GM23248 (cell line): Measurements from ENCODE around the gene WEE2. TPM values are rescaled to one million over a fixed set of nuclear protein-coding genes. Genes with fewer than 3 reads are reported as not detected.

ENCODE experiments used
- DNase-seq: peaks from one replicate; pipeline ENCODE4 v3.0.0-alpha.2; 2015
- H2AFZ ChIP-seq: fragments of 200-600 bp; sonication (generic); 2 replicates; pipeline ENCODE4 v1.6.1; 2016; ENCODE audit warnings: antibody characterized with exemption
- H3F3A ChIP-seq: fragments of 200-600 bp; sonication (generic); 2 replicates; pipeline ENCODE4 v1.6.1; 2016; ENCODE audit warnings: mild to moderate bottlenecking, antibody characterized with exemption, mixed run types; ENCODE audit not compliant: insufficient read depth
- H3K27ac ChIP-seq: fragments of 200-600 bp; sonication (generic); 2 replicates; pipeline ENCODE4 v1.5.1; 2016; ENCODE audit warnings: mild to moderate bottlenecking
- H3K27me3 ChIP-seq: fragments of 200-600 bp; sonication (generic); replicated peaks from 2 replicates; pipeline ENCODE4 v1.6.1; 2016; ENCODE audit warnings: mild to moderate bottlenecking; ENCODE audit not compliant: insufficient read depth
- H3K36me3 ChIP-seq: fragments of 200-600 bp; sonication (generic); 2 replicates; pipeline ENCODE4 v1.6.1; 2016; ENCODE audit warnings: low read depth, mild to moderate bottlenecking
- H3K4me1 ChIP-seq: fragments of 200-600 bp; sonication (generic); 2 replicates; pipeline ENCODE4 v1.6.1; 2016; ENCODE audit warnings: mild to moderate bottlenecking; ENCODE audit not compliant: insufficient read depth
- H3K4me2 ChIP-seq: fragments of 200-600 bp; sonication (generic); one replicate; pipeline ENCODE4 v1.6.1; 2016; ENCODE audit warnings: mild to moderate bottlenecking; ENCODE audit not compliant: unreplicated experiment
- H3K4me3 ChIP-seq: fragments of 200-600 bp; sonication (generic); 2 replicates; pipeline ENCODE4 v1.5.1; 2016; ENCODE audit warnings: mild to moderate bottlenecking
- H3K79me2 ChIP-seq: fragments of 200-600 bp; sonication (generic); 2 replicates; pipeline ENCODE4 v1.6.1; 2016; ENCODE audit warnings: mild to moderate bottlenecking; ENCODE audit not compliant: insufficient read depth
- H3K9ac ChIP-seq: fragments of 200-600 bp; sonication (generic); 2 replicates; pipeline ENCODE4 v1.6.1; 2016; ENCODE audit warnings: mild to moderate bottlenecking
- H3K9me2 ChIP-seq: fragments of 200-600 bp; sonication (generic); 2 replicates; pipeline ENCODE4 v1.6.1; 2016; ENCODE audit warnings: mixed run types, mild to moderate bottlenecking, moderate library complexity; ENCODE audit not compliant: insufficient read depth
- H3K9me3 ChIP-seq: fragments of 200-600 bp; sonication (generic); one replicate; pipeline ENCODE4 v1.6.1; 2017; ENCODE audit warnings: low read depth
- H4K20me1 ChIP-seq: fragments of 200-600 bp; sonication (generic); 2 replicates; pipeline ENCODE4 v1.6.0; 2016; ENCODE audit not compliant: insufficient read depth
- EZH2 ChIP-seq: fragments of 200-600 bp; sonication (generic); IDR thresholded peaks from 2 replicates; pipeline ENCODE4 v1.6.1; 2018; ENCODE audit warnings: antibody characterized with exemption, mild to moderate bottlenecking; ENCODE audit not compliant: insufficient read depth, poor library complexity, severe bottlenecking
- EZH2phosphoT487 ChIP-seq: fragments of 200-600 bp; sonication (generic); IDR thresholded peaks from 2 replicates; pipeline ENCODE4 v1.6.1; 2018; ENCODE audit warnings: antibody characterized with exemption, moderate library complexity, mild to moderate bottlenecking, low read depth; ENCODE audit not compliant: insufficient read depth
- WGBS, 2 experiments: methylation state at CpG; one replicate each; pipeline ENCODE4 v1.1.6; 2015 to 2017; ENCODE audit warnings: low lambda C conversion rate in 2 of 2, low coverage in 1 of 2; ENCODE audit errors: missing lambda C conversion rate in 2 of 2; 5-methylcytosine and 5-hydroxymethylcytosine counted together
- in situ Hi-C: fragments of 300-500 bp; cut with MboI; formaldehyde crosslinking; loops from 2 replicates; pipeline ENCODE4 v1.15.0; 2020
- polyA plus RNA-seq: library from polyadenylated mRNA; unstranded; fragments of >200 nt; fragmentation: Nextera tagmentation; extraction: Ambion mirVana; gene quantifications from 2 replicates; pipeline ENCODE4 v1.2.1, GENCODE V29; 2016
- total RNA-seq: library from RNA; depleted of rRNA; stranded (reverse); fragments of >200 nt; shearing (Covaris generic); gene quantifications from 2 replicates; pipeline ENCODE4 v1.2.3, GENCODE V29; 2014

The WEE2 gene
- total and polyA plus RNA-seq, 2 experiments from 2014 or later = not detected

GRCh38 chr7:141704741-141705140, 3.4 kb upstream of the WEE2 start:
- in situ Hi-C loops = no loop called here
- Histone ChIP-seq H3K9me3 (no peaks in the 10 kb centered on the region), H3K4me1 (no peaks in the 10 kb centered on the region), H2AFZ (0 out of 2 replicates have a peak overlapping the region, but pooled peaks have one; percentile 7), H4K20me1 (no peaks in the 10 kb centered on the region), H3K27ac (no peak overlapping the region), H3K36me3 (no peaks in the 10 kb centered on the region), H3K79me2 (no peaks in the 10 kb centered on the region), H3K9me2 (no peaks in the 10 kb centered on the region), H3K4me3 (no peak overlapping the region), H3F3A (no peaks in the 10 kb centered on the region; the same call in 1 of the 2 replicates), H3K4me2 (no peak overlapping the region), H3K9ac (no peak overlapping the region), H3K27me3 (no peaks in the 10 kb centered on the region)
- DNase-seq = peak; percentile 58
- no peak for TF ChIP-seq EZH2phosphoT487
- no peak for TF ChIP-seq EZH2
- WGBS, 2 experiments = 55 to 56% methylated on average over 5 of the region's 5 CpGs

DNA sequence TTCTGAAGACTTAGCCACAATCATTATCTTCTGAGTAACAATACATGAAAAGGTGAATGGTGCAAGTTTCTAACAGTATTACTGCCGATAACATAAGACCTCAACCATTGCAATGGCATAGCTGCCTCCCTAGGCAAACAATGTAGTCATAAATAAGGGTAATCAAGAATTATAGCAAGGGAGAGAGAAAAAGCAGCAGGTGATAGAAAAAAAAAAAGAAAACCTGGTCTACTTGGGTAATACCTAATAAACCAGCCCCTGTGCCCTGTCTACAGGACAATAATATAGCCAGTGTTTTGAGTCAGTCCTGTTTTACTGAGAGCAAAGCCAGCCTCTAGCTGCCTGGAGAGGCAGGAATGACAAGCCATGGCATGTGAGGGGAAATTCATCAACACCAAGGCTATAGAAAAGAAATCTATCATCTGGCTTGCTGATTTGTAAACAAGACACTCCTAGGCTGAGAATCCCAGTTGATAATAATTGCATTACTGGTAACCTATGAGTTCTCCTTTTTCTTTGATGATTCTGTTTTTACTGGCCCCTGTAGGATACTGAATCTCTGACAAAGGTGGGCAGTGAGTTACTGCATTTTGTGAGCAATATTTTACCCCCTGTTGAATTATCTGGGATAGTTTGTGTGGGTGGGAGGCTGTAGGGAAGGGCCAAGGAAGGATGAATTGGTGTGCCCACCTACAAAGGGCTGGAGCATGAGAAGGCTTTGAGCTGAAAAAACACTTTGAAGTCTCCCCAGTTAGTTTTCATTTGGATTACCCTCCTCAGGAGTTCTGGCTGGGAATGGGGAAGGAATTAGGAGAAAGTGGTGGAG, 1.7 kb upstream of the WEE2 start:
- no peaks in the 10 kb centered on the region for H3K79me2 ChIP-seq
- in situ Hi-C loops = no loop called here
- H3K4me1 ChIP-seq = no peaks in the 10 kb centered on the region
- no peaks in the 10 kb centered on the region for H3K36me3 ChIP-seq
- no peak for DNase-seq
- H4K20me1 ChIP-seq = no peaks in the 10 kb centered on the region
- no peaks in the 10 kb centered on the region; the same call in 1 of the 2 replicates for H3F3A ChIP-seq
- H2AFZ ChIP-seq = no peak overlapping the region
- 76 to 80% methylated on average over 1 of the region's 1 CpG for WGBS, 2 experiments
- no peak overlapping the region for H3K4me3 ChIP-seq
- no peak overlapping the region for H3K4me2 ChIP-seq
- TF ChIP-seq EZH2 (no peak), EZH2phosphoT487 (no peak)
- H3K9ac ChIP-seq = no peak overlapping the region
- no peak overlapping the region for H3K27ac ChIP-seq
- no peaks in the 10 kb centered on the region for H3K9me2 ChIP-seq
- H3K27me3 ChIP-seq = no peaks in the 10 kb centered on the region
- no peaks in the 10 kb centered on the region for H3K9me3 ChIP-seq

DNA sequence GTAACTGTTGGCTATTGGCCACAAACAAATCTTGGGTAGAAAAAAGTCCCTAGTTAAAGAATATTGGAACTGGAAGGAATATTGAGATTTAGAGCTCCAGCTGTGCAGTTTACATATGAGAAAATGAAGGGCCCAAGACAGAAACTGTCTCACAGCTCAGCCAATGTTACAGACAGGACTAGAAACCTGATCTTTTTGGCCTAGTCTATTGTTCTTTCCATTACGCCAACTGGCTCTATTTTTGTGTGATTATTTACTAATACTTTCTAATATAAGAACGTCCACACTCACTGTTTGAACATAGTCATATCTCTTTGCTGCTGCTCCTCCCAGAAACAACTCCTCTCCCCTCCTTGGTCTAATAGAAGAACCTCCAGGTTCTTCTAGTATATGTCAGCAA, 1.2 kb downstream of the WEE2 start:
- H3K36me3 ChIP-seq = no peaks in the 10 kb centered on the region
- H3K27ac ChIP-seq = no peak overlapping the region
- H3K9me2 ChIP-seq = no peaks in the 10 kb centered on the region
- TF ChIP-seq EZH2phosphoT487 (no peak), EZH2 (no peak)
- H3K4me1 ChIP-seq = no peaks in the 10 kb centered on the region
- DNase-seq = no peak
- no peaks in the 10 kb centered on the region for H3K79me2 ChIP-seq
- H3K9me3 ChIP-seq = no peaks in the 10 kb centered on the region
- H2AFZ ChIP-seq = no peak overlapping the region
- H3K4me2 ChIP-seq = no peak overlapping the region
- H3K27me3 ChIP-seq = no peaks in the 10 kb centered on the region
- H3K9ac ChIP-seq = no peak overlapping the region
- 59 to 69% methylated on average over 2 of the region's 2 CpGs for WGBS, 2 experiments
- no peak overlapping the region for H3K4me3 ChIP-seq
- in situ Hi-C loops = no loop called here
- H4K20me1 ChIP-seq = no peaks in the 10 kb centered on the region
- H3F3A ChIP-seq = no peaks in the 10 kb centered on the region

DNA sequence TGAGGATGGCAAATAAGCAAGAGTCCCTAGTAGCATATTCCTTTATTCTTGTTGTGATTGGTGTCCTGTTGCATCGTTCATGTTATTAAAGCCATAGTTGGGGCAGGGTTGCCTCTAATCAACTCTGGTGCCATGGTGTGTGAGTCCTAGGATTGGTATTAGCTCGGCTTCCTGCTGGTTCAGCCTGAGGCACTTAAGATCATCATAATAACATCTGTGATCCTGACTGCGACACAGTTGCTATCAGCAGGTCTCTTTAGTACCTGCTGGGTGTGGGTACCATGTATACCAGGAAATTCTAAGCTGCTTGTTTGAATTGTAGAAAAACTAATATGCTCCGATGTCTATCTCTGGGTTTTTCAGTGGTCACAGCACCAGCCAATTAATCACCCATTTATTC, 1.6 kb downstream of the WEE2 start:
- Histone ChIP-seq H3K79me2 (no peaks in the 10 kb centered on the region), H3K9ac (no peak overlapping the region), H3K27me3 (no peaks in the 10 kb centered on the region), H3K9me3 (no peaks in the 10 kb centered on the region), H3K4me3 (no peak overlapping the region), H3K4me2 (no peak overlapping the region), H4K20me1 (no peaks in the 10 kb centered on the region), H3K9me2 (no peaks in the 10 kb centered on the region), H2AFZ (no peak overlapping the region), H3K36me3 (no peaks in the 10 kb centered on the region), H3K4me1 (no peaks in the 10 kb centered on the region), H3K27ac (no peak overlapping the region), H3F3A (no peaks in the 10 kb centered on the region)
- TF ChIP-seq EZH2phosphoT487 (no peak), EZH2 (no peak)
- in situ Hi-C loops = no loop called here
- 69 to 72% methylated on average over 4 of the region's 4 CpGs for WGBS, 2 experiments
- DNase-seq = no peak

GRCh38 chr7:141710301-141710700, 2.1 kb downstream of the WEE2 start:
- H3K79me2 ChIP-seq = no peaks in the 10 kb centered on the region
- no peaks in the 10 kb centered on the region for H3K4me1 ChIP-seq
- H3K27ac ChIP-seq = no peak overlapping the region
- H2AFZ ChIP-seq = no peak overlapping the region
- in situ Hi-C loops = no loop called here
- H3K27me3 ChIP-seq = no peaks in the 10 kb centered on the region
- H3F3A ChIP-seq = no peaks in the 10 kb centered on the region
- DNase-seq = no peak
- WGBS, 2 experiments = 0 to 3% methylated on average over 1 of the region's 1 CpG
- no peak overlapping the region for H3K4me2 ChIP-seq
- H3K9me3 ChIP-seq = no peaks in the 10 kb centered on the region
- no peaks in the 10 kb centered on the region for H3K9me2 ChIP-seq
- H3K4me3 ChIP-seq = no peak overlapping the region
- H3K36me3 ChIP-seq = no peaks in the 10 kb centered on the region
- no peak for TF ChIP-seq EZH2
- TF ChIP-seq EZH2phosphoT487 = no peak
- no peaks in the 10 kb centered on the region for H4K20me1 ChIP-seq
- no peak overlapping the region for H3K9ac ChIP-seq
